MM.1S (cell line): Measurements from ENCODE around the gene SCAPER.

Experiments
- CTCF ChIP-seq: fragments of 300-600 bp; sonication (generic); IDR thresholded peaks from 2 replicates; pipeline ENCODE4 v1.5.1; 2016; ENCODE audit warnings: antibody characterized with exemption, low read length, mixed read lengths
- EZH2 ChIP-seq: fragments of 300-600 bp; sonication (generic); optimal IDR thresholded peaks from 2 replicates; pipeline ENCODE3; 2017; ENCODE audit warnings: low read depth, mild to moderate bottlenecking, antibody characterized with exemption, low read length, mixed read lengths
- EZH2phosphoT487 ChIP-seq: fragments of 300-600 bp; sonication (generic); IDR thresholded peaks from 2 replicates; pipeline ENCODE4 v1.6.1; 2018; ENCODE audit warnings: antibody characterized with exemption, low read length

- no peak for TF ChIP-seq CTCF
- TF ChIP-seq EZH2phosphoT487: no peak
- TF ChIP-seq EZH2: no peak
Observed at GRCh38 chr15:76390571-76390970, 514.6 kb downstream of the SCAPER start.
